ENCODE data around the gene BNIP5.

BNIP5 gene

GRCh38 chr6:36301085-36301658 lies 35.5 kb downstream of the BNIP5 start:
- peak in 1 of 2 donors; percentile 30 for DNase-seq (ENCODE audit: low read depth in 2 of 2)
- H3K4me3 ChIP-seq (replicated peaks in 1 of 2; ENCODE audit: low read depth in 2 of 2, low read length in 2 of 2): no peak overlapping the region
- no peak for TF ChIP-seq CTCF (IDR thresholded peaks at IDR 0.05; ENCODE audit: low read depth, low read length)

- no peak for TF ChIP-seq CTCF (IDR thresholded peaks at IDR 0.05; ENCODE audit: low read depth, low read length)
- H3K4me3 ChIP-seq (replicated peaks in 1 of 2; ENCODE audit: low read depth in 2 of 2, low read length in 2 of 2): no peak overlapping the region
- DNase-seq (ENCODE audit: low read depth in 2 of 2): no peak
These were observed 38.7 kb downstream of the BNIP5 start for GRCh38 chr6:36298027-36298426.

GRCh38 chr6:36297511-36297910 lies 39.2 kb downstream of the BNIP5 start:
- TF ChIP-seq CTCF (IDR thresholded peaks at IDR 0.05; ENCODE audit: low read depth, low read length): no peak
- no peak overlapping the region for H3K4me3 ChIP-seq (replicated peaks in 1 of 2; ENCODE audit: low read depth in 2 of 2, low read length in 2 of 2)
- DNase-seq (ENCODE audit: low read depth in 2 of 2): no peak

GRCh38 chr6:36297051-36297450 lies 39.6 kb downstream of the BNIP5 start:
- no peak for TF ChIP-seq CTCF (IDR thresholded peaks at IDR 0.05; ENCODE audit: low read depth, low read length)
- no peak for DNase-seq (ENCODE audit: low read depth in 2 of 2)
- no peak overlapping the region for H3K4me3 ChIP-seq (replicated peaks in 1 of 2; ENCODE audit: low read depth in 2 of 2, low read length in 2 of 2)

GRCh38 chr6:36296240-36296639 lies 40.4 kb downstream of the BNIP5 start:
- DNase-seq (ENCODE audit: low read depth in 2 of 2): peak; percentile 38 to 69
- no peak for TF ChIP-seq CTCF (IDR thresholded peaks at IDR 0.05; ENCODE audit: low read depth, low read length)
- H3K4me3 ChIP-seq (replicated peaks in 1 of 2; ENCODE audit: low read depth in 2 of 2, low read length in 2 of 2): no peak overlapping the region

- DNase-seq (ENCODE audit: low read depth in 2 of 2): no peak
- TF ChIP-seq CTCF (IDR thresholded peaks at IDR 0.05; ENCODE audit: low read depth, low read length): no peak
- no peak overlapping the region for H3K4me3 ChIP-seq (replicated peaks in 1 of 2; ENCODE audit: low read depth in 2 of 2, low read length in 2 of 2)
These were observed 44.5 kb downstream of the BNIP5 start for GRCh38 chr6:36292170-36292569.
